HEK293 (cell line): ENCODE results near the gene CHST1.

Experiments
- CTCF ChIA-PET: fragments of 350-600 bp; formaldehyde crosslinking; extraction: SDS; loops from one replicate; lab custom pipeline; 2021; ENCODE audit warnings: antibody characterized with exemption; lab: Yijun Ruan, JAX
- POLR2A ChIA-PET: fragments of 300-600 bp; formaldehyde crosslinking; extraction: SDS; loops from one replicate; lab custom pipeline; 2020; ENCODE audit warnings: antibody characterized with exemption, inconsistent platforms; lab: Yijun Ruan, JAX
- H3K27ac ChIP-seq: fragments of 200-500 bp; sonication (Bioruptor generic); 2 replicates; pipeline ENCODE4 v1.5.1; 2014; ENCODE audit warnings: low read depth, low read length, control low read depth, inconsistent platforms; ENCODE audit errors: extremely low read depth
- H3K36me3 ChIP-seq, 2 experiments: fragments of 200-500 bp in 1 of 2; sonication (Bioruptor generic) in 1 of 2; 1 replicate in 1 of 2; 2 replicates in 1 of 2; pipeline ENCODE4 v1.5.1; 2014 to 2017; ENCODE audit warnings: inconsistent platforms in 2 of 2, low read length in 2 of 2; ENCODE audit not compliant: control insufficient read depth in 2 of 2, insufficient read depth in 1 of 2
- H3K4me1 ChIP-seq: fragments of 200-500 bp; sonication (Bioruptor generic); 2 replicates; pipeline ENCODE4 v1.5.1; 2014; ENCODE audit warnings: mild to moderate bottlenecking, low read length, inconsistent platforms; ENCODE audit not compliant: control insufficient read depth, insufficient read depth
- H3K4me3 ChIP-seq: 2 replicates; pipeline ENCODE4 v1.5.1; 2011; ENCODE audit warnings: low read depth, mild to moderate bottlenecking, control low read depth, low read length, moderate library complexity
- H3K9me3 ChIP-seq: fragments of 200-500 bp; sonication (Bioruptor generic); 2 replicates; pipeline ENCODE4 v1.5.1; 2014; ENCODE audit warnings: low read depth, low read length, inconsistent platforms; ENCODE audit not compliant: control insufficient read depth, insufficient read depth
- GLIS1 ChIP-seq: fragments of 450-650 bp; formaldehyde crosslinking; IDR thresholded peaks from 2 replicates; pipeline ENCODE4 v1.5.1; 2016; ENCODE audit warnings: missing biosample characterization, missing genetic modification characterization
- KLF8 ChIP-seq: fragments of 450-650 bp; formaldehyde crosslinking; IDR thresholded peaks from 2 replicates; pipeline ENCODE4 v1.5.1; 2016; ENCODE audit warnings: missing biosample characterization, missing genetic modification characterization
- MEIS1 ChIP-seq: sonication (generic); formaldehyde crosslinking; IDR thresholded peaks from 2 replicates; pipeline ENCODE4 v1.8.1; 2022; ENCODE audit warnings: missing genetic modification reagents, mild to moderate bottlenecking, borderline replicate concordance
- OSR2 ChIP-seq: fragments of 450-650 bp; formaldehyde crosslinking; IDR thresholded peaks from 2 replicates; pipeline ENCODE4 v1.5.1; 2016; ENCODE audit warnings: missing biosample characterization, missing genetic modification characterization
- PBX3 ChIP-seq: sonication (generic); formaldehyde crosslinking; IDR thresholded peaks from 2 replicates; pipeline ENCODE4 v1.8.1; 2022; ENCODE audit warnings: mild to moderate bottlenecking, moderate library complexity, missing genetic modification reagents
- PRDM4 ChIP-seq: fragments of 450-650 bp; formaldehyde crosslinking; IDR thresholded peaks from 2 replicates; pipeline ENCODE4 v1.5.1; 2017; ENCODE audit warnings: missing biosample characterization, missing genetic modification characterization
- RBAK ChIP-seq: fragments of 450-650 bp; formaldehyde crosslinking; IDR thresholded peaks from 2 replicates; pipeline ENCODE4 v1.5.1; 2016; ENCODE audit warnings: missing biosample characterization, missing genetic modification characterization
- REPIN1 ChIP-seq: fragments of 450-650 bp; formaldehyde crosslinking; IDR thresholded peaks from 2 replicates; pipeline ENCODE4 v1.5.1; 2017; ENCODE audit warnings: missing biosample characterization, missing genetic modification characterization, low read depth
- SCRT1 ChIP-seq: fragments of 450-650 bp; formaldehyde crosslinking; IDR thresholded peaks from 2 replicates; pipeline ENCODE4 v1.5.1; 2016; ENCODE audit warnings: missing biosample characterization, missing genetic modification characterization, borderline replicate concordance
- SP3 ChIP-seq: fragments of 450-650 bp; formaldehyde crosslinking; IDR thresholded peaks from 2 replicates; pipeline ENCODE4 v1.5.1; 2016; ENCODE audit warnings: missing biosample characterization, missing genetic modification characterization
- ZBTB17 ChIP-seq: fragments of 450-650 bp; formaldehyde crosslinking; IDR thresholded peaks from 2 replicates; pipeline ENCODE4 v1.5.1; 2016; ENCODE audit warnings: missing biosample characterization, missing genetic modification characterization
- ZBTB21 ChIP-seq: fragments of 450-650 bp; formaldehyde crosslinking; IDR thresholded peaks from 2 replicates; pipeline ENCODE4 v1.5.1; 2017; ENCODE audit warnings: missing biosample characterization, missing genetic modification characterization
- ZNF121 ChIP-seq: fragments of 450-650 bp; formaldehyde crosslinking; IDR thresholded peaks from 2 replicates; pipeline ENCODE4 v1.5.1; 2016; ENCODE audit warnings: missing biosample characterization, missing genetic modification characterization
- ZNF133 ChIP-seq: fragments of 450-650 bp; formaldehyde crosslinking; IDR thresholded peaks from 2 replicates; pipeline ENCODE4 v1.5.1; 2016; ENCODE audit warnings: missing biosample characterization, missing genetic modification characterization
- ZNF184 ChIP-seq: fragments of 450-650 bp; IDR thresholded peaks from 2 replicates; pipeline ENCODE4 v1.5.1; 2018; ENCODE audit warnings: missing biosample characterization, mild to moderate bottlenecking, missing genetic modification characterization
- ZNF214 ChIP-seq: fragments of 450-650 bp; formaldehyde crosslinking; IDR thresholded peaks from 2 replicates; pipeline ENCODE4 v1.5.1; 2017; ENCODE audit warnings: missing biosample characterization, mild to moderate bottlenecking, missing genetic modification characterization, borderline replicate concordance
- ZNF223 ChIP-seq: fragments of 450-650 bp; formaldehyde crosslinking; IDR thresholded peaks from 2 replicates; pipeline ENCODE4 v1.5.1; 2016; ENCODE audit warnings: missing biosample characterization, missing genetic modification characterization
- ZNF529 ChIP-seq: fragments of 450-650 bp; formaldehyde crosslinking; IDR thresholded peaks from 2 replicates; pipeline ENCODE4 v1.5.1; 2017; ENCODE audit warnings: missing genetic modification characterization, missing biosample characterization; ENCODE audit not compliant: insufficient replicate concordance
- ZNF530 ChIP-seq: fragments of 450-650 bp; formaldehyde crosslinking; IDR thresholded peaks from 2 replicates; pipeline ENCODE4 v1.5.1; 2016; ENCODE audit warnings: low read depth, missing biosample characterization, missing genetic modification characterization
- ZNF555 ChIP-seq: fragments of 450-650 bp; formaldehyde crosslinking; conservative IDR thresholded peaks from 2 replicates; pipeline ENCODE4 v1.5.1; 2017; ENCODE audit warnings: missing biosample characterization, mild to moderate bottlenecking, missing genetic modification characterization, inconsistent platforms
- ZNF560 ChIP-seq: fragments of 450-650 bp; formaldehyde crosslinking; IDR thresholded peaks from 2 replicates; pipeline ENCODE4 v1.5.1; 2017; ENCODE audit warnings: missing biosample characterization, missing genetic modification characterization, borderline replicate concordance
- ZNF621 ChIP-seq: fragments of 450-650 bp; formaldehyde crosslinking; IDR thresholded peaks from 2 replicates; pipeline ENCODE4 v1.5.1; 2017; ENCODE audit warnings: missing biosample characterization, missing genetic modification characterization
- ZNF629 ChIP-seq: fragments of 450-650 bp; formaldehyde crosslinking; IDR thresholded peaks from 2 replicates; pipeline ENCODE4 v1.5.1; 2017; ENCODE audit warnings: missing biosample characterization, missing genetic modification characterization
- ZNF645 ChIP-seq: fragments of 450-650 bp; formaldehyde crosslinking; IDR thresholded peaks from 2 replicates; pipeline ENCODE4; 2016; ENCODE audit warnings: missing biosample characterization, missing genetic modification characterization
- ZNF692 ChIP-seq: fragments of 450-650 bp; formaldehyde crosslinking; IDR thresholded peaks from 2 replicates; pipeline ENCODE4 v1.5.1; 2016; ENCODE audit warnings: missing biosample characterization, missing genetic modification characterization
- ZNF785 ChIP-seq: fragments of 450-650 bp; formaldehyde crosslinking; IDR thresholded peaks from 2 replicates; pipeline ENCODE4 v1.5.1; 2016; ENCODE audit warnings: missing biosample characterization, missing genetic modification characterization

The CHST1 gene

GRCh38 chr11:45687836-45688235 is 22.4 kb upstream of the CHST1 start:
- no peak overlapping the region for H3K4me3 ChIP-seq
- no peaks in the 10 kb centered on the region for H3K9me3 ChIP-seq
- CTCF ChIA-PET, result interaction anchor here (0.6 to 0.7 kb wide), 3 partner anchors 49 to 940 kb away, joined by 3 to 6 read pairs (median 3); no protein-coding TSS in a partner anchor
- TF ChIP-seq MEIS1, result no peak
- TF ChIP-seq ZNF121, result no peak
- no peak for TF ChIP-seq ZNF184 (tag by site-specific recombination)
- TF ChIP-seq SP3 (tag by site-specific recombination), result no peak
- no peak for TF ChIP-seq ZNF133 (tag by site-specific recombination)
- no peak for TF ChIP-seq ZNF560 (tag by site-specific recombination)
- TF ChIP-seq ZNF214, result no peak
- TF ChIP-seq, all 188 proteins: peak for 0
- Histone ChIP-seq H3K4me1 (no peaks in the 10 kb centered on the region), H3K36me3 (no peaks in the 10 kb centered on the region), H3K27ac (no peak overlapping the region)
- POLR2A ChIA-PET, result no interaction called here

GRCh38 chr11:45685964-45686537 is 20.6 kb upstream of the CHST1 start:
- no peaks in the 10 kb centered on the region for H3K36me3 ChIP-seq
- no peak overlapping the region for H3K4me3 ChIP-seq
- H3K27ac ChIP-seq, result no peak overlapping the region
- TF ChIP-seq REPIN1 (tag by site-specific recombination) (no peak), ZBTB21 (tag by site-specific recombination) (no peak), PBX3 (no peak), ZNF785 (tag by site-specific recombination) (no peak), ZNF645 (tag by site-specific recombination) (no peak), ZNF621 (no peak), RBAK (no peak), ZNF692 (tag by site-specific recombination) (no peak), ZNF530 (tag by site-specific recombination) (no peak)
- H3K9me3 ChIP-seq, result no peaks in the 10 kb centered on the region
- H3K4me1 ChIP-seq, result no peaks in the 10 kb centered on the region
- CTCF ChIA-PET, result interaction anchor here (0.6 to 1.3 kb wide), 5 partner anchors 9 to 314 kb away, joined by 3 to 6 read pairs (median 4); no protein-coding TSS in a partner anchor
- POLR2A ChIA-PET, result no interaction called here

GRCh38 chr11:45684440-45684839 is 19.0 kb upstream of the CHST1 start:
- CTCF ChIA-PET, result interaction anchor here (0.7 to 1.0 kb wide), 3 partner anchors 20 to 577 kb away, joined by 3 read pairs; no protein-coding TSS in a partner anchor
- no peak for TF ChIP-seq MEIS1
- no peak for TF ChIP-seq GLIS1 (tag by site-specific recombination)
- no peak for TF ChIP-seq ZNF629 (tag by site-specific recombination)
- TF ChIP-seq OSR2 (tag by site-specific recombination), result no peak
- no peak for TF ChIP-seq ZNF529
- no peak for TF ChIP-seq ZBTB17 (tag by site-specific recombination)
- no peak for TF ChIP-seq ZNF223 (tag by site-specific recombination)
- no peak for TF ChIP-seq PRDM4
- no peak for TF ChIP-seq ZNF555 (tag by site-specific recombination)
- no peak for TF ChIP-seq SCRT1 (tag by site-specific recombination)
- TF ChIP-seq KLF8 (tag by site-specific recombination), result no peak
- no peak for TF ChIP-seq REPIN1 (tag by site-specific recombination)
- Histone ChIP-seq H3K4me1 (no peaks in the 10 kb centered on the region), H3K36me3 (no peaks in the 10 kb centered on the region), H3K4me3 (no peak overlapping the region), H3K9me3 (no peaks in the 10 kb centered on the region), H3K27ac (no peak overlapping the region)
- POLR2A ChIA-PET, result no interaction called here
